Aorta (tissue), 5 donors: Measurements from ENCODE around the gene DGCR8. TPM values are rescaled to one million over a fixed set of nuclear protein-coding genes. Genes with fewer than 3 reads are reported as not detected.

Experiments used
- ATAC-seq: fragments of 200-7000 bp; cut with Tn5 transposase; one replicate; pipeline ENCODE4 v1.9.1; 2022; ENCODE audit warnings: moderate library complexity; ENCODE audit not compliant: low FRiP score
- DNase-seq, 2 donors: peaks; one replicate each; pipeline ENCODE4 v3.0.0-alpha.2; 2020
- H3K27ac ChIP-seq, 2 donors: one replicate each; pipeline ENCODE4 v1.5.1; 2013; ENCODE audit warnings: low read length in 2 of 2, mild to moderate bottlenecking in 2 of 2, moderate library complexity in 2 of 2, control low read depth in 1 of 2, inconsistent platforms in 1 of 2, low read depth in 1 of 2
- H3K27me3 ChIP-seq, 2 donors: one replicate each; pipeline ENCODE4 v1.6.1; 2013; ENCODE audit warnings: control low read depth in 1 of 2, low read length in 1 of 2, mild to moderate bottlenecking in 1 of 2, moderate library complexity in 1 of 2; ENCODE audit not compliant: insufficient read depth in 2 of 2, control insufficient read depth in 1 of 2
- H3K36me3 ChIP-seq, 2 donors: one replicate each; pipeline ENCODE4 v1.6.1; 2013; ENCODE audit warnings: control low read depth in 1 of 2, low read length in 1 of 2, mild to moderate bottlenecking in 1 of 2; ENCODE audit not compliant: insufficient read depth in 2 of 2, control insufficient read depth in 1 of 2
- H3K4me1 ChIP-seq, 2 donors: one replicate each; pipeline ENCODE4 v1.6.1; 2013; ENCODE audit warnings: low read length in 2 of 2, control low read depth in 1 of 2, mild to moderate bottlenecking in 1 of 2, moderate library complexity in 1 of 2; ENCODE audit not compliant: insufficient read depth in 2 of 2, control insufficient read depth in 1 of 2
- H3K4me3 ChIP-seq, 2 donors: one replicate each; pipeline ENCODE4 v1.5.1; 2013; ENCODE audit warnings: low read length in 2 of 2, control low read depth in 1 of 2, mild to moderate bottlenecking in 1 of 2
- H3K9me3 ChIP-seq: one replicate; pipeline ENCODE4 v1.6.1; 2013; ENCODE audit warnings: mild to moderate bottlenecking, low read length; ENCODE audit not compliant: control insufficient read depth
- WGBS, 2 donors: extraction: QIAGEN DNeasy Blood & Tissue Kit; methylation state at CpG; one replicate each; pipeline ENCODE4 v1.1.7; 2013; 5-methylcytosine and 5-hydroxymethylcytosine counted together
- intact Hi-C, 2 donors: fragments of 100-400 bp; cut with DNase I; formaldehyde crosslinking; loops; one replicate each; pipeline versions ENCODE4 v1.14.2 to v1.15.0; 2022
- polyA plus RNA-seq, 2 donors: library from polyadenylated mRNA; stranded (reverse); fragments of 200-250 nt; gene quantifications; one replicate each; pipeline ENCODE4 v1.2.3, GENCODE V29; 2013
- total RNA-seq, 2 donors: library from RNA; stranded (reverse); fragmentation: NEBNext Ultra II Directional; extraction: Animal tissue kit (Norgen Biotek cat#: 25700); gene quantifications; one replicate each; pipeline ENCODE4 v1.2.1, GENCODE V29; 2021
- donor health status: healthy with polysubstance abuse.
- donor health status: Bipolar disorder and iron deficiency.
- donor health status: DM: no; HTN: no; CAD: no.
- donor health status: DM: no; HTN: no; CAD: no.
- donor health status: DM: yes; HTN: yes; CAD: no.

Gene DGCR8
- total and polyA plus RNA-seq, 4 donors = 5.5 to 43.9 (median 27.2) TPM

GRCh38 chr22:20069331-20070042, 10.6 kb upstream of the DGCR8 start:
- Histone ChIP-seq H3K9me3 (no peaks in the 10 kb centered on the region), H3K27ac (no peak overlapping the region), H3K27me3 (no peaks in the 10 kb centered on the region), H3K36me3 (peaks cover 0 to 3% of the 10 kb centered on the region in 2 donors), H3K4me3 (no peak overlapping the region), H3K4me1 (no peaks in the 10 kb centered on the region)
- 89 to 93% methylated on average over 7 of the region's 7 CpGs for WGBS, 2 donors
- DNase-seq (peak in 1 of 2 donors; percentile 25), ATAC-seq (no peak)
- intact Hi-C loops = no loop called here

- no peaks in the 10 kb centered on the region for H3K36me3 ChIP-seq
- no peaks in the 10 kb centered on the region for H3K9me3 ChIP-seq
- no peaks in the 10 kb centered on the region for H3K27me3 ChIP-seq
- no peak overlapping the region for H3K27ac ChIP-seq
- DNase-seq (peak in 1 of 2 donors; percentile 50), ATAC-seq (no peak)
- H3K4me1 ChIP-seq = no peaks in the 10 kb centered on the region
- intact Hi-C loops = no loop called here
- no peak overlapping the region for H3K4me3 ChIP-seq
- 85 to 88% methylated on average over 8 of the region's 8 CpGs for WGBS, 2 donors
These were observed 8.5 kb upstream of the DGCR8 start for GRCh38 chr22:20071524-20071972.

GRCh38 chr22:20076627-20077172, 3.3 kb upstream of the DGCR8 start:
- intact Hi-C loops = no loop called here
- H3K27ac ChIP-seq = no peak overlapping the region

GRCh38 chr22:20080445-20080775, 369 bp downstream of the DGCR8 start:
- Histone ChIP-seq H3K4me1 (no peaks in the 10 kb centered on the region), H3K27ac (peak overlapping the region; percentile 46 to 60), H3K27me3 (no peaks in the 10 kb centered on the region), H3K4me3 (peak overlapping the region; percentile 68 to 91), H3K36me3 (no peaks in the 10 kb centered on the region), H3K9me3 (no peaks in the 10 kb centered on the region)
- DNase-seq (peak; percentile 72 to 89), ATAC-seq (peak; percentile 24)
- 0 to 1% methylated on average over 26 to 34 of the region's 34 CpGs for WGBS, 2 donors
- intact Hi-C loops = loop anchor here (2.0 to 10.0 kb wide), 4 partner anchors 36 to 106 kb away; partner anchors contain the start of genes RANBP1 (in 2 of the 2), TRMT2A (in 2 of the 2) and TANGO2 (in 1 of the 2)

More at GRCh38 chr22:20076627-20077172, 3.3 kb upstream of the DGCR8 start:
- Histone ChIP-seq H3K9me3 (no peaks in the 10 kb centered on the region), H3K4me3 (no peak overlapping the region), H3K36me3 (no peaks in the 10 kb centered on the region), H3K4me1 (no peaks in the 10 kb centered on the region), H3K27me3 (no peaks in the 10 kb centered on the region)
- ATAC-seq = no peak
- 61 to 64% methylated on average over 6 of the region's 6 CpGs for WGBS, 2 donors
- peak in 1 of 2 donors; percentile 9 for DNase-seq

GRCh38 chr22:20080776-20081654, 974 bp downstream of the DGCR8 start:
- intact Hi-C loops = loop anchor here (2.0 to 10.0 kb wide), 4 partner anchors 36 to 106 kb away; partner anchors contain the start of genes RANBP1 (in 2 of the 2), TRMT2A (in 2 of the 2) and TANGO2 (in 1 of the 2)
- ATAC-seq (no peak), DNase-seq (peak; percentile 60 to 79)
- Histone ChIP-seq H3K27ac (peak overlapping the region; percentile 46 to 60), H3K9me3 (no peaks in the 10 kb centered on the region), H3K27me3 (no peaks in the 10 kb centered on the region), H3K4me1 (no peaks in the 10 kb centered on the region), H3K4me3 (peak overlapping the region; percentile 68 to 91), H3K36me3 (no peaks in the 10 kb centered on the region)
- 1 to 5% methylated on average over 25 to 27 of the region's 27 CpGs for WGBS, 2 donors

GRCh38 chr22:20083157-20083890, 3.3 kb downstream of the DGCR8 start:
- Histone ChIP-seq H3K27me3 (no peaks in the 10 kb centered on the region), H3K36me3 (peaks cover 2% of the 10 kb centered on the region in 2 donors), H3K4me1 (no peaks in the 10 kb centered on the region), H3K27ac (no peak overlapping the region), H3K4me3 (no peak overlapping the region), H3K9me3 (no peaks in the 10 kb centered on the region)
- ATAC-seq (no peak), DNase-seq (peak in 1 of 2 donors; percentile 36)
- intact Hi-C loops = loop anchor here (5.0 to 10.0 kb wide), 2 partner anchors 34 to 109 kb away; partner anchors contain the start of genes RANBP1 (in 1 of the 2) and TRMT2A (in 1 of the 2)
- WGBS, 2 donors = 70 to 73% methylated on average over 10 of the region's 10 CpGs

- 72 to 74% methylated on average over 10 of the region's 10 CpGs for WGBS, 2 donors
- H3K4me3 ChIP-seq = no peak overlapping the region
- ATAC-seq = no peak
- no peak overlapping the region for H3K27ac ChIP-seq
- H3K27me3 ChIP-seq = no peaks in the 10 kb centered on the region
- intact Hi-C loops = loop anchor here (5.0 to 10.0 kb wide), 2 partner anchors 33 to 109 kb away; partner anchors contain the start of genes RANBP1 (in 1 of the 2) and TRMT2A (in 1 of the 2)
- H3K9me3 ChIP-seq = no peaks in the 10 kb centered on the region
- peak in 1 of 2 donors; percentile 11 for DNase-seq
- no peaks in the 10 kb centered on the region for H3K4me1 ChIP-seq
- peaks cover 2 to 3% of the 10 kb centered on the region in 2 donors for H3K36me3 ChIP-seq
These were observed 4.0 kb downstream of the DGCR8 start for GRCh38 chr22:20083891-20084546.
